T-cell (primary cell): ENCODE data around the gene ORM2. TPM values are rescaled to one million over a fixed set of nuclear protein-coding genes. Genes with fewer than 3 reads are reported as not detected.

Experiments
- ATAC-seq, 4 experiments: fragments of 200-7000 bp in 3 of 4; fragments of 150-1000 bp in 1 of 4; cut with Tn5 transposase; replicated peaks in 1 of 4; 1 replicate in 3 of 4; 2 replicates in 1 of 4; pipeline ENCODE4 v1.10.0; 2021; ENCODE audit warnings: moderate library complexity in 3 of 4, mild to moderate bottlenecking in 2 of 4, moderate number of reproducible peaks in 1 of 4
- CTCF ChIA-PET, 2 donors: fragments of 300-600 bp; sonication (Branson Sonifier 250); formaldehyde crosslinking; loops; one replicate each; lab custom pipeline; 2022; ENCODE audit warnings: antibody characterized with exemption in 2 of 2; lab: Charles Lee
- POLR2A ChIA-PET, 2 donors: fragments of 300-600 bp; sonication (Branson Sonifier 250); formaldehyde crosslinking; loops; one replicate each; lab custom pipeline; 2022; ENCODE audit warnings: antibody characterized with exemption in 2 of 2; lab: Charles Lee
- DNase-seq, 35 experiments: peaks; one replicate each; pipeline versions ENCODE4 v3.0.0 to v3.0.0-alpha.2; 2013 to 2023
- H3K27ac ChIP-seq: one replicate; pipeline ENCODE4 v1.5.1; 2013; ENCODE audit warnings: low read length
- H3K27me3 ChIP-seq, 2 experiments: replicated peaks in 1 of 2; 1 replicate in 1 of 2; 2 replicates in 1 of 2; pipeline versions ENCODE4 v1.6.1 to v1.7.0; 2013; ENCODE audit warnings: low read length in 1 of 2, mixed read lengths in 1 of 2; ENCODE audit not compliant: control insufficient read depth in 2 of 2, insufficient read depth in 2 of 2; ENCODE audit errors: extremely low read depth in 1 of 2
- H3K36me3 ChIP-seq, 2 donors: 1 replicate in 1 of 2; 2 replicates in 1 of 2; pipeline versions ENCODE4 v1.6.1 to v1.7.0; 2013; ENCODE audit warnings: low read length in 1 of 2; ENCODE audit not compliant: control insufficient read depth in 2 of 2, insufficient read depth in 1 of 2; ENCODE audit errors: extremely low read depth in 1 of 2
- H3K4me1 ChIP-seq, 2 experiments: 1 replicate in 1 of 2; 2 replicates in 1 of 2; pipeline versions ENCODE4 v1.6.1 to v1.7.0; 2013; ENCODE audit warnings: low read length in 2 of 2, mixed read lengths in 1 of 2; ENCODE audit not compliant: insufficient read depth in 2 of 2, control insufficient read depth in 1 of 2; ENCODE audit errors: extremely low read depth in 1 of 2
- H3K4me3 ChIP-seq, 2 donors: 1 replicate in 1 of 2; 2 replicates in 1 of 2; pipeline versions ENCODE4 v1.5.1 to v1.7.0; 2013; ENCODE audit warnings: mild to moderate bottlenecking in 2 of 2, low read length in 1 of 2, moderate library complexity in 1 of 2; ENCODE audit not compliant: control insufficient read depth in 1 of 2; ENCODE audit errors: extremely low read depth in 1 of 2
- H3K9me3 ChIP-seq: 2 replicates; pipeline ENCODE4 v1.7.0; 2013
- H3K27ac Mint-ChIP-seq, 2 donors: one replicate each; pipeline ENCODE4 v1.8.0; 2020 to 2021; ENCODE audit warnings: mild to moderate bottlenecking in 2 of 2, mixed read lengths in 2 of 2
- H3K27me3 Mint-ChIP-seq, 2 donors: one replicate each; pipeline ENCODE4 v1.8.0; 2021 to 2022; ENCODE audit warnings: mixed read lengths in 2 of 2
- H3K36me3 Mint-ChIP-seq: one replicate; pipeline ENCODE4 v1.8.0; 2021; ENCODE audit warnings: mixed read lengths
- H3K4me1 Mint-ChIP-seq, 3 donors: one replicate each; pipeline ENCODE4 v1.8.0; 2020 to 2022; ENCODE audit warnings: mixed read lengths in 3 of 3, mild to moderate bottlenecking in 1 of 3
- H3K4me3 Mint-ChIP-seq, 3 donors: one replicate each; pipeline ENCODE4 v1.8.0; 2020 to 2022; ENCODE audit warnings: mild to moderate bottlenecking in 3 of 3, mixed read lengths in 3 of 3, moderate library complexity in 3 of 3
- H3K9me3 Mint-ChIP-seq, 3 donors: one replicate each; pipeline ENCODE4 v1.8.0; 2020 to 2022; ENCODE audit warnings: mixed read lengths in 3 of 3
- whole genome bisulfite sequencing: methylation state at CpG from one replicate; pipeline ENCODE4 v1.1.5; 2013; ENCODE audit warnings: missing lambda C conversion rate; ENCODE audit not compliant: insufficient coverage; 5-methylcytosine and 5-hydroxymethylcytosine counted together
- total RNA-seq, 35 experiments: library from RNA in 6 of 35; stranded (reverse) in 6 of 35; fragments of 120-200 nt in 1 of 35; gene quantifications; one replicate each; pipeline versions ENCODE4 v1.2.1 to v1.2.4 and lab custom pipeline; 2013 to 2026

The ORM2 gene
- total RNA-seq, 5 donors from 2014 or later (not counting 1 experiment from before 2014, with no cell fraction given), result 1.4 to 2.2 (median 1.8) TPM; not detected in 2

- H3K4me1 Mint-ChIP-seq, result peaks cover 52 to 59% (median 56%) of the 10 kb centered on the region in 3 donors
These were observed 18.7 kb downstream of the ORM2 start for GRCh38 chr9:114348261-114348905.

GRCh38 chr9:114348906-114349482 lies 19.3 kb downstream of the ORM2 start:
- H3K4me3 ChIP-seq, result no peak overlapping the region
- no peaks in the 10 kb centered on the region for H3K27me3 ChIP-seq
- peak overlapping the region; percentile 36 for H3K27ac ChIP-seq
- Mint-ChIP-seq H3K4me3 (peak overlapping the region in 2 of 3 donors; percentile 52 to 58), H3K9me3 (no peaks in the 10 kb centered on the region), H3K27me3 (no peaks in the 10 kb centered on the region), H3K36me3 (peaks cover 69% of the 10 kb centered on the region), H3K4me1 (peaks cover 49 to 59% (median 57%) of the 10 kb centered on the region in 3 donors), H3K27ac (peak overlapping the region; percentile 92 to 93)
- WGBS, result 27% methylated on average over 4 of the region's 9 CpGs
- peak; percentile 74 to 84 (median 76) for ATAC-seq
- CTCF ChIA-PET, result no interaction called here
- POLR2A ChIA-PET, result interaction anchor here in 1 of 2 donors (1.0 kb wide), 1 partner anchor 38 kb away, joined by 3 read pairs; no protein-coding TSS in a partner anchor
- peak in 31 of 35 experiments; percentile 17 to 72 (median 38) for DNase-seq
- H3K36me3 ChIP-seq, result peaks cover 28 to 97% of the 10 kb centered on the region in 2 donors
- H3K4me1 ChIP-seq, result peaks cover 20 to 54% of the 10 kb centered on the region in 2 experiments
- no peaks in the 10 kb centered on the region for H3K9me3 ChIP-seq

More at GRCh38 chr9:114348261-114348905, 18.7 kb downstream of the ORM2 start:
- peaks cover 20 to 53% of the 10 kb centered on the region in 2 experiments for H3K4me1 ChIP-seq
- H3K27me3 Mint-ChIP-seq, result no peaks in the 10 kb centered on the region
- no peaks in the 10 kb centered on the region for H3K9me3 Mint-ChIP-seq
- peak overlapping the region in 1 of 3 donors; percentile 58 for H3K4me3 Mint-ChIP-seq
- DNase-seq, result no peak
- no peak overlapping the region for H3K4me3 ChIP-seq
- H3K27ac ChIP-seq, result peak overlapping the region; percentile 36
- no peaks in the 10 kb centered on the region for H3K27me3 ChIP-seq
- H3K36me3 Mint-ChIP-seq, result peaks cover 75% of the 10 kb centered on the region
- 74% methylated on average over 5 of the region's 12 CpGs for WGBS
- POLR2A ChIA-PET, result interaction anchor here in 1 of 2 donors (1.0 kb wide), 1 partner anchor 39 kb away, joined by 3 read pairs; no protein-coding TSS in a partner anchor
- CTCF ChIA-PET, result interaction anchor here in 1 of 2 donors (1.1 kb wide), 1 partner anchor 37 kb away, joined by 3 read pairs; no protein-coding TSS in a partner anchor
- H3K36me3 ChIP-seq, result peaks cover 26 to 98% of the 10 kb centered on the region in 2 donors
- H3K9me3 ChIP-seq, result no peaks in the 10 kb centered on the region
- no peak for ATAC-seq
- H3K27ac Mint-ChIP-seq, result peak overlapping the region; percentile 92 to 93

GRCh38 chr9:114349713-114350480 lies 20.2 kb downstream of the ORM2 start:
- Histone ChIP-seq H3K27me3 (no peaks in the 10 kb centered on the region), H3K36me3 (peaks cover 28 to 93% of the 10 kb centered on the region in 2 donors), H3K27ac (peak overlapping the region; percentile 36), H3K4me1 (peaks cover 20 to 54% of the 10 kb centered on the region in 2 experiments), H3K4me3 (no peak overlapping the region), H3K9me3 (no peaks in the 10 kb centered on the region)
- Mint-ChIP-seq H3K36me3 (peaks cover 60% of the 10 kb centered on the region), H3K27me3 (no peaks in the 10 kb centered on the region), H3K4me1 (peaks cover 45 to 59% (median 54%) of the 10 kb centered on the region in 3 donors), H3K9me3 (no peaks in the 10 kb centered on the region), H3K4me3 (peak overlapping the region in 1 of 3 donors; percentile 58), H3K27ac (peak overlapping the region; percentile 92 to 93)
- ChIA-PET POLR2A (interaction anchor here in 1 of 2 donors (0.6 kb wide), 1 partner anchor 21 kb away, joined by 3 read pairs; no protein-coding TSS in a partner anchor), CTCF (interaction anchor here in 1 of 2 donors (1.0 kb wide), 1 partner anchor 249 kb away, joined by 4 read pairs; no protein-coding TSS in a partner anchor)
- ATAC-seq, result no peak
- no peak for DNase-seq
- WGBS, result 64% methylated on average over 5 of the region's 10 CpGs

GRCh38 chr9:114350636-114351401 lies 21.1 kb downstream of the ORM2 start:
- Histone ChIP-seq H3K27me3 (no peaks in the 10 kb centered on the region), H3K9me3 (no peaks in the 10 kb centered on the region), H3K4me1 (peaks cover 20 to 55% of the 10 kb centered on the region in 2 experiments), H3K4me3 (no peak overlapping the region), H3K27ac (peak overlapping the region; percentile 36), H3K36me3 (peaks cover 26 to 91% of the 10 kb centered on the region in 2 donors)
- DNase-seq (no peak), ATAC-seq (no peak)
- H3K36me3 Mint-ChIP-seq, result peaks cover 53% of the 10 kb centered on the region
- ChIA-PET CTCF (interaction anchor here (0.6 to 1.0 kb wide), 2 partner anchors 49 to 248 kb away, joined by 3 to 4 read pairs; no protein-coding TSS in a partner anchor), POLR2A (interaction anchor here in 1 of 2 donors (0.6 kb wide), 1 partner anchor 20 kb away, joined by 3 read pairs; no protein-coding TSS in a partner anchor)
- no peaks in the 10 kb centered on the region for H3K27me3 Mint-ChIP-seq
- no peaks in the 10 kb centered on the region for H3K9me3 Mint-ChIP-seq
- peaks cover 45 to 59% (median 52%) of the 10 kb centered on the region in 3 donors for H3K4me1 Mint-ChIP-seq
- peak overlapping the region in 1 of 3 donors; percentile 58 for H3K4me3 Mint-ChIP-seq
- 93% methylated on average over 5 of the region's 16 CpGs for WGBS
- H3K27ac Mint-ChIP-seq, result peak overlapping the region; percentile 92 to 93

- Histone ChIP-seq H3K4me3 (no peak overlapping the region), H3K27me3 (no peaks in the 10 kb centered on the region), H3K4me1 (peaks cover 20 to 62% of the 10 kb centered on the region in 2 experiments), H3K27ac (no peak overlapping the region), H3K9me3 (no peaks in the 10 kb centered on the region), H3K36me3 (peaks cover 24 to 91% of the 10 kb centered on the region in 2 donors)
- H3K4me1 Mint-ChIP-seq, result peaks cover 51 to 62% (median 58%) of the 10 kb centered on the region in 3 donors
- peaks cover 52% of the 10 kb centered on the region for H3K36me3 Mint-ChIP-seq
- ATAC-seq, result peak in 2 of 4 experiments; percentile 26 to 45
- no peak overlapping the region for H3K4me3 Mint-ChIP-seq
- H3K27ac Mint-ChIP-seq, result peak overlapping the region; percentile 41 to 45
- no peaks in the 10 kb centered on the region for H3K9me3 Mint-ChIP-seq
- ChIA-PET CTCF (interaction anchor here in 1 of 2 donors (0.5 kb wide), 1 partner anchor 152 kb away, joined by 3 read pairs; no protein-coding TSS in a partner anchor), POLR2A (no interaction called here)
- 0% methylated on average over 1 of the region's 4 CpGs for WGBS
- peak in 4 of 35 experiments; percentile 14 to 55 (median 36) for DNase-seq
- H3K27me3 Mint-ChIP-seq, result no peaks in the 10 kb centered on the region
These were observed 22.3 kb downstream of the ORM2 start for GRCh38 chr9:114351932-114352331.
